Measurements from ENCODE around the gene DCST2. TPM values are rescaled to one million over a fixed set of nuclear protein-coding genes. Genes with fewer than 3 reads are reported as not detected.

Gene DCST2
- total RNA-seq, 1 donor from 2014 or later = not detected

- H3K27ac ChIP-seq (ENCODE audit: low read depth, low read length) = no peak overlapping the region
- peaks cover 20 to 31% (median 24%) of the 10 kb centered on the region in 3 donors for H3K4me1 ChIP-seq (ENCODE audit: control insufficient read depth in 3 of 3, insufficient read depth in 3 of 3, low read length in 3 of 3)
- H3K9me3 ChIP-seq (ENCODE audit: control insufficient read depth in 3 of 3, low read length in 3 of 3) = no peaks in the 10 kb centered on the region
Measured at GRCh38 chr1:155040358-155041093, 6.9 kb upstream of the DCST2 start.

DNA sequence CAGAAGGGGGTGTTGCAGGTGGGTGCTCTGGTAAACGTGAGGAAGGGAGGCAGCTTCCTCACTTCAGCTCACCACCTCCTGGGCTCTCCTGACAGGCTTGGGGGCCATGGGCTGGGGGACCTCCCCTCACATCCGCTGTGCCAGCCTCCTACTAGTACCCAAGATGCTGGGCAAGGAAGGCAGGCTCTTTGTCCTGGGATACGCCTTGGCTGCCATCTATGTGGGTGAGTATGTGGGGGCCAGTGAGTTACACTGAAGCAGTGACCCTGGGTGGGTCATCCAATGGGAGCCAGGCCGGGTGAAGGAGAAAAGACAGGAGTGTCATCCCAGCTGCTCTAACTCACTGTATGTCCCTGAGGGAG lies 5.7 kb upstream of the DCST2 start:
- H3K4me3 ChIP-seq (ENCODE audit: low read length in 3 of 3) = no peak overlapping the region
- H3K9me3 ChIP-seq (ENCODE audit: control insufficient read depth in 3 of 3, low read length in 3 of 3) = no peaks in the 10 kb centered on the region
- H3K4me1 ChIP-seq (ENCODE audit: control insufficient read depth in 3 of 3, insufficient read depth in 3 of 3, low read length in 3 of 3) = peaks cover 10 to 19% (median 11%) of the 10 kb centered on the region in 3 donors
- no peak overlapping the region for H3K9ac ChIP-seq (ENCODE audit: low read depth in 1 of 3, low read length in 3 of 3)
- no peaks in the 10 kb centered on the region for H3K36me3 ChIP-seq (ENCODE audit: control insufficient read depth in 3 of 3, insufficient read depth in 3 of 3, low read length in 3 of 3)
- no peaks in the 10 kb centered on the region for H3K27me3 ChIP-seq (ENCODE audit: control insufficient read depth in 3 of 3, insufficient read depth in 3 of 3, low read length in 3 of 3)
- no peak overlapping the region for H3K27ac ChIP-seq (ENCODE audit: low read depth, low read length)

More at GRCh38 chr1:155040358-155041093, 6.9 kb upstream of the DCST2 start:
- Histone ChIP-seq H3K27me3 (ENCODE audit: control insufficient read depth in 3 of 3, insufficient read depth in 3 of 3, low read length in 3 of 3) (no peaks in the 10 kb centered on the region), H3K9ac (ENCODE audit: low read depth in 1 of 3, low read length in 3 of 3) (no peak overlapping the region), H3K4me3 (ENCODE audit: low read length in 3 of 3) (no peak overlapping the region), H3K36me3 (ENCODE audit: control insufficient read depth in 3 of 3, insufficient read depth in 3 of 3, low read length in 3 of 3) (no peaks in the 10 kb centered on the region)

DNA sequence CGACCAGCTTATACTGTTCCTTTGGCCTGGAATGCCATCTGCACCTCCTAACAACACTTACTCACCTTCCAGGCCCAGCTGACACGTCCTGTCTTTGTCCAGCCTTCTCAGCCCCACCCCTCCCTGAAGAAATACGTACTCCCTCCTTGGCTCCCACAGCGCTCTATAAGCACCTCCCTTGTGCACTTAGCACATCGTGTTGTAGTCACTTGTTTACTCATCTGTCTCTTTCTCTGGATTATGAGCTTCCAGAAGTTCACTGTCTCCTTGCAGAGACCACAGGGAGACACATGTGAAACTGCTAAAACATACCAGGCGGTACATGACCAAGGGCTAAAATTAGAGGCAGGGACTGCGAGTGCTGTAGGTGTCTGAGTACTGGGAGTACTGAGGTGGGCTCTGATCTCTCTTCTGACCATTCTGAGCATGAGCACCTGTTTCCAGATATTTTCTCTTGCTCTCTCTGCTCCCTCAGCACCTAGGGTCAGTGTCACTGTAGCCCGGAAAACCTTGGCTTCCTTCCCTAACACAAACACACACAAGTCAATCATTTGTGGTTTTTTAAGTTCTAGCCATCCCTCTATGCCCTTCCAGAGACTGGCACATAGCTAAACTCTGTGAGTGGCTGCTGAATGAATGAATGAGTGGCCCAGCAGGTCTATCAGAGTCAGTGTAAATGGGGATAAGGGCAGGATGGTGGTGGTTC lies 5.2 kb upstream of the DCST2 start:
- H3K4me3 ChIP-seq (ENCODE audit: low read length in 3 of 3) = peak overlapping the region in 1 of 3 donors; percentile 3
- peaks cover 10 to 16% (median 10%) of the 10 kb centered on the region in 3 donors for H3K4me1 ChIP-seq (ENCODE audit: control insufficient read depth in 3 of 3, insufficient read depth in 3 of 3, low read length in 3 of 3)
- H3K9ac ChIP-seq (ENCODE audit: low read depth in 1 of 3, low read length in 3 of 3) = peak overlapping the region in 1 of 3 donors; percentile 21
- H3K27ac ChIP-seq (ENCODE audit: low read depth, low read length) = no peak overlapping the region
- H3K27me3 ChIP-seq (ENCODE audit: control insufficient read depth in 3 of 3, insufficient read depth in 3 of 3, low read length in 3 of 3) = peaks cover 0 to 2% (median 0%) of the 10 kb centered on the region in 3 donors
- no peaks in the 10 kb centered on the region for H3K9me3 ChIP-seq (ENCODE audit: control insufficient read depth in 3 of 3, low read length in 3 of 3)
- H3K36me3 ChIP-seq (ENCODE audit: control insufficient read depth in 3 of 3, insufficient read depth in 3 of 3, low read length in 3 of 3) = no peaks in the 10 kb centered on the region

DNA sequence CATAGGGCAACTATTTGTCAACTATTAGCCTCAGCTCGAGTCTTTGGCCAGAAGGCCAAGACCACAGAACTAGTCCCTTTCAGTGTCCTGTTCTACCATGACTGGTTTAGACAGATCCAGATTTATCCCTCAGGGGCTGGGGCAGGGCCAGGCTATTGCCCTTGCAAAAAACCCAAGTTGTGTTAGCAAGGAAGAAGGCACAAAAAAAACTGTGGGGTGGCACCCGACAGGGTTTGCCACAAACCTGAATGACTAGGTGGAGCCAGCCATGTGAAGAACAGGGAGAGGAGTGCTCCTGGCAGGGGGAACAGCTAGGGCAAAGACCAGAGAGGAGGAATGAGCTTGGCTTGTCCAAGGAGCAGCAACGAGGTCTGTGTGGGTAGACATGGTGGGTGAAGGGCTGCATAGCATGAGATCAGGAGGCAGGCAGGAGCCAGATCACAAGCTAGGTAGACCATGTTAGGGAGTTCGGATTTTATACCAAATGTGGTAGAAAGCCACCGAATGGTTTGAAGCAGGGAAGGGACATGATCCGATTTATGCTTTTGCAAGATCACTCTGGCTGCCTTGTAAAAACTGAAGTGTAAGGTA lies 4.4 kb upstream of the DCST2 start:
- no peak overlapping the region for H3K4me3 ChIP-seq (ENCODE audit: low read length in 3 of 3)
- no peak overlapping the region for H3K9ac ChIP-seq (ENCODE audit: low read depth in 1 of 3, low read length in 3 of 3)
- H3K4me1 ChIP-seq (ENCODE audit: control insufficient read depth in 3 of 3, insufficient read depth in 3 of 3, low read length in 3 of 3) = peaks cover 10 to 16% (median 10%) of the 10 kb centered on the region in 3 donors
- H3K36me3 ChIP-seq (ENCODE audit: control insufficient read depth in 3 of 3, insufficient read depth in 3 of 3, low read length in 3 of 3) = no peaks in the 10 kb centered on the region
- H3K27ac ChIP-seq (ENCODE audit: low read depth, low read length) = no peak overlapping the region
- H3K9me3 ChIP-seq (ENCODE audit: control insufficient read depth in 3 of 3, low read length in 3 of 3) = no peaks in the 10 kb centered on the region
- H3K27me3 ChIP-seq (ENCODE audit: control insufficient read depth in 3 of 3, insufficient read depth in 3 of 3, low read length in 3 of 3) = peaks cover 0 to 2% (median 0%) of the 10 kb centered on the region in 3 donors

GRCh38 chr1:155037043-155037442 lies 3.5 kb upstream of the DCST2 start:
- H3K36me3 ChIP-seq (ENCODE audit: control insufficient read depth in 3 of 3, insufficient read depth in 3 of 3, low read length in 3 of 3) = no peaks in the 10 kb centered on the region
- H3K27ac ChIP-seq (ENCODE audit: low read depth, low read length) = no peak overlapping the region
- H3K4me3 ChIP-seq (ENCODE audit: low read length in 3 of 3) = no peak overlapping the region
- H3K9ac ChIP-seq (ENCODE audit: low read depth in 1 of 3, low read length in 3 of 3) = no peak overlapping the region
- no peaks in the 10 kb centered on the region for H3K9me3 ChIP-seq (ENCODE audit: control insufficient read depth in 3 of 3, low read length in 3 of 3)
- peaks cover 0 to 2% (median 0%) of the 10 kb centered on the region in 3 donors for H3K27me3 ChIP-seq (ENCODE audit: control insufficient read depth in 3 of 3, insufficient read depth in 3 of 3, low read length in 3 of 3)
- peaks cover 10 to 16% (median 10%) of the 10 kb centered on the region in 3 donors for H3K4me1 ChIP-seq (ENCODE audit: control insufficient read depth in 3 of 3, insufficient read depth in 3 of 3, low read length in 3 of 3)

- H3K27ac ChIP-seq (ENCODE audit: low read depth, low read length) = no peak overlapping the region
- no peaks in the 10 kb centered on the region for H3K9me3 ChIP-seq (ENCODE audit: control insufficient read depth in 3 of 3, low read length in 3 of 3)
- no peaks in the 10 kb centered on the region for H3K36me3 ChIP-seq (ENCODE audit: control insufficient read depth in 3 of 3, insufficient read depth in 3 of 3, low read length in 3 of 3)
- H3K4me3 ChIP-seq (ENCODE audit: low read length in 3 of 3) = no peak overlapping the region
- H3K9ac ChIP-seq (ENCODE audit: low read depth in 1 of 3, low read length in 3 of 3) = no peak overlapping the region
- H3K27me3 ChIP-seq (ENCODE audit: control insufficient read depth in 3 of 3, insufficient read depth in 3 of 3, low read length in 3 of 3) = peaks cover 0 to 2% (median 0%) of the 10 kb centered on the region in 3 donors
- H3K4me1 ChIP-seq (ENCODE audit: control insufficient read depth in 3 of 3, insufficient read depth in 3 of 3, low read length in 3 of 3) = peaks cover 10 to 16% (median 10%) of the 10 kb centered on the region in 3 donors
Measured at GRCh38 chr1:155035936-155036335, 2.4 kb upstream of the DCST2 start.

- peaks cover 10 to 16% (median 10%) of the 10 kb centered on the region in 3 donors for H3K4me1 ChIP-seq (ENCODE audit: control insufficient read depth in 3 of 3, insufficient read depth in 3 of 3, low read length in 3 of 3)
- no peak overlapping the region for H3K9ac ChIP-seq (ENCODE audit: low read depth in 1 of 3, low read length in 3 of 3)
- H3K36me3 ChIP-seq (ENCODE audit: control insufficient read depth in 3 of 3, insufficient read depth in 3 of 3, low read length in 3 of 3) = no peaks in the 10 kb centered on the region
- no peaks in the 10 kb centered on the region for H3K9me3 ChIP-seq (ENCODE audit: control insufficient read depth in 3 of 3, low read length in 3 of 3)
- H3K27ac ChIP-seq (ENCODE audit: low read depth, low read length) = no peak overlapping the region
- H3K4me3 ChIP-seq (ENCODE audit: low read length in 3 of 3) = no peak overlapping the region
- H3K27me3 ChIP-seq (ENCODE audit: control insufficient read depth in 3 of 3, insufficient read depth in 3 of 3, low read length in 3 of 3) = peaks cover 0 to 2% (median 0%) of the 10 kb centered on the region in 3 donors
Measured at GRCh38 chr1:155034318-155035208, 982 bp upstream of the DCST2 start.

DNA sequence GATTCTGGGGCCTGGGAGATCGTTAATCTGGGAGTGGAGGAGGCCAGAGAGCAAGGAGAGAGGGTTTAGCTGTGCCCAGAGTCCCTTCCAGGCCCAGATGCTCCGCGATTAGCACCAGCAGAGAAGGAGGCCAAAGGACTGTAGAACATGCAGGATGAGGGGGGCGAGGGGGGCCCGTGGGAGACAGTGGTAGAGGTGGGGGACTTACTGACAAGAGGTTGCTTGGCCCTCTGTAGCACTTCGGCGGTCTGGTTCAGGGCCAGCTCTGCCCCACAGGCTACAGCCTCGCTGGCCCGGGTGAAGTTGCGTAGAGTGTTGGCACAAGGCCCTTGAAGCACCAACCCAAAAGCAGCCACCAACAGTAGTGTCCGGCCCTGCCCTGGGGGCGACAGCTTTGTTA lies 695 bp downstream of the DCST2 start:
- no peak overlapping the region for H3K27ac ChIP-seq (ENCODE audit: low read depth, low read length)
- H3K9ac ChIP-seq (ENCODE audit: low read depth in 1 of 3, low read length in 3 of 3) = no peak overlapping the region
- H3K27me3 ChIP-seq (ENCODE audit: control insufficient read depth in 3 of 3, insufficient read depth in 3 of 3, low read length in 3 of 3) = peaks cover 0 to 2% (median 0%) of the 10 kb centered on the region in 3 donors
- no peaks in the 10 kb centered on the region for H3K9me3 ChIP-seq (ENCODE audit: control insufficient read depth in 3 of 3, low read length in 3 of 3)
- no peaks in the 10 kb centered on the region for H3K36me3 ChIP-seq (ENCODE audit: control insufficient read depth in 3 of 3, insufficient read depth in 3 of 3, low read length in 3 of 3)
- no peak overlapping the region for H3K4me3 ChIP-seq (ENCODE audit: low read length in 3 of 3)
- H3K4me1 ChIP-seq (ENCODE audit: control insufficient read depth in 3 of 3, insufficient read depth in 3 of 3, low read length in 3 of 3) = peaks cover 0 to 5% (median 0%) of the 10 kb centered on the region in 3 donors

- Histone ChIP-seq H3K36me3 (ENCODE audit: control insufficient read depth in 3 of 3, insufficient read depth in 3 of 3, low read length in 3 of 3) (no peaks in the 10 kb centered on the region), H3K9ac (ENCODE audit: low read depth in 1 of 3, low read length in 3 of 3) (no peak overlapping the region), H3K27me3 (ENCODE audit: control insufficient read depth in 3 of 3, insufficient read depth in 3 of 3, low read length in 3 of 3) (peaks cover 0 to 2% (median 0%) of the 10 kb centered on the region in 3 donors), H3K4me3 (ENCODE audit: low read length in 3 of 3) (no peak overlapping the region), H3K27ac (ENCODE audit: low read depth, low read length) (no peak overlapping the region), H3K4me1 (ENCODE audit: control insufficient read depth in 3 of 3, insufficient read depth in 3 of 3, low read length in 3 of 3) (no peaks in the 10 kb centered on the region), H3K9me3 (ENCODE audit: control insufficient read depth in 3 of 3, low read length in 3 of 3) (no peaks in the 10 kb centered on the region)
Measured at GRCh38 chr1:155030899-155031298, 2.7 kb downstream of the DCST2 start.

Data from skeletal muscle tissue (tissue), 4 donors.